Tibial nerve (tissue), 4 donors: ENCODE data around the gene VTI1A.

Source experiments
- CTCF ChIP-seq, 5 experiments: fragments of 200-600 bp in 3 of 5; fragments of 450-650 bp in 2 of 5; sonication (generic) in 3 of 5; IDR thresholded peaks; one replicate each; pipeline ENCODE4 v1.5.1; 2016 to 2019; ENCODE audit warnings: antibody characterized with exemption in 5 of 5, mild to moderate bottlenecking in 3 of 5, moderate library complexity in 2 of 5
- EP300 ChIP-seq, 2 donors: sonication (generic); formaldehyde crosslinking; IDR thresholded peaks; one replicate each; pipeline ENCODE4 v1.6.1; 2017; ENCODE audit warnings: antibody characterized with exemption in 2 of 2, mild to moderate bottlenecking in 1 of 2
- POLR2A ChIP-seq, 2 donors: fragments of 450-650 bp; IDR thresholded peaks; one replicate each; pipeline ENCODE4 v1.6.1; 2017; ENCODE audit warnings: antibody characterized with exemption in 2 of 2, mild to moderate bottlenecking in 2 of 2, moderate library complexity in 2 of 2

- TF ChIP-seq EP300 (IDR thresholded peaks at IDR 0.05) (no peak), CTCF (IDR thresholded peaks at IDR 0.05) (no peak), POLR2A (IDR thresholded peaks at IDR 0.05) (no peak)
Observed at GRCh38 chr10:112614586-112614985, 167.6 kb downstream of the VTI1A start.
